HL-60 (cell line): ENCODE data around the gene ATXN7L2.

Source experiments
- GABPA ChIP-seq: IDR thresholded peaks from 2 replicates; pipeline ENCODE4 v1.6.1; 2012; ENCODE audit warnings: low read depth
- TF ChIP-seq, protein P1 (sequence below): IDR thresholded peaks from one replicate; pipeline ENCODE4 v1.5.1; 2011; ENCODE audit warnings: low read length, control low read depth, inconsistent platforms; ENCODE audit not compliant: insufficient read depth
- TF ChIP-seq, protein P2 (sequence below): IDR thresholded peaks from 2 replicates; pipeline ENCODE4 v1.6.1; 2012; ENCODE audit warnings: low read depth; ENCODE audit not compliant: insufficient replicate concordance

DNA sequence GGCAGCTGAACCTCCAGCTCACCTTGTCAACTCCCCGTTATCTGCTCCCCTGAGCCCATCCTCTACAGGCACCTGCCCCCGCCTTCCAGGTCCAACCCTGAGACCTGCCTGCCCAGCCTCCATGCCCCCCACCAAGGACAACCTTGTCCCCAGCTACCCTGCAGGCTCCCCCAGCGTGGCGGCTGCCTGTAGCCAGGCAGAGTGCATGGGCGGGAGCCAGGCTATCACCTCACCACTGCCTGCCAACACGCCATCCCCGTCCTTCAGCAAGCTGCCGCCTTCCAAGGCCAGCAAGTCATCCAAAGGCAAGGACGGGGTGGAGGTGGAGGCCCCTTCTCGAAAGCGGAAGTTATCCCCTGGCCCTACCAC is 7.2 kb downstream of the ATXN7L2 start:
- TF ChIP-seq, protein P1, sequence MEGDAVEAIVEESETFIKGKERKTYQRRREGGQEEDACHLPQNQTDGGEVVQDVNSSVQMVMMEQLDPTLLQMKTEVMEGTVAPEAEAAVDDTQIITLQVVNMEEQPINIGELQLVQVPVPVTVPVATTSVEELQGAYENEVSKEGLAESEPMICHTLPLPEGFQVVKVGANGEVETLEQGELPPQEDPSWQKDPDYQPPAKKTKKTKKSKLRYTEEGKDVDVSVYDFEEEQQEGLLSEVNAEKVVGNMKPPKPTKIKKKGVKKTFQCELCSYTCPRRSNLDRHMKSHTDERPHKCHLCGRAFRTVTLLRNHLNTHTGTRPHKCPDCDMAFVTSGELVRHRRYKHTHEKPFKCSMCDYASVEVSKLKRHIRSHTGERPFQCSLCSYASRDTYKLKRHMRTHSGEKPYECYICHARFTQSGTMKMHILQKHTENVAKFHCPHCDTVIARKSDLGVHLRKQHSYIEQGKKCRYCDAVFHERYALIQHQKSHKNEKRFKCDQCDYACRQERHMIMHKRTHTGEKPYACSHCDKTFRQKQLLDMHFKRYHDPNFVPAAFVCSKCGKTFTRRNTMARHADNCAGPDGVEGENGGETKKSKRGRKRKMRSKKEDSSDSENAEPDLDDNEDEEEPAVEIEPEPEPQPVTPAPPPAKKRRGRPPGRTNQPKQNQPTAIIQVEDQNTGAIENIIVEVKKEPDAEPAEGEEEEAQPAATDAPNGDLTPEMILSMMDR = no peak
- TF ChIP-seq, protein P2, sequence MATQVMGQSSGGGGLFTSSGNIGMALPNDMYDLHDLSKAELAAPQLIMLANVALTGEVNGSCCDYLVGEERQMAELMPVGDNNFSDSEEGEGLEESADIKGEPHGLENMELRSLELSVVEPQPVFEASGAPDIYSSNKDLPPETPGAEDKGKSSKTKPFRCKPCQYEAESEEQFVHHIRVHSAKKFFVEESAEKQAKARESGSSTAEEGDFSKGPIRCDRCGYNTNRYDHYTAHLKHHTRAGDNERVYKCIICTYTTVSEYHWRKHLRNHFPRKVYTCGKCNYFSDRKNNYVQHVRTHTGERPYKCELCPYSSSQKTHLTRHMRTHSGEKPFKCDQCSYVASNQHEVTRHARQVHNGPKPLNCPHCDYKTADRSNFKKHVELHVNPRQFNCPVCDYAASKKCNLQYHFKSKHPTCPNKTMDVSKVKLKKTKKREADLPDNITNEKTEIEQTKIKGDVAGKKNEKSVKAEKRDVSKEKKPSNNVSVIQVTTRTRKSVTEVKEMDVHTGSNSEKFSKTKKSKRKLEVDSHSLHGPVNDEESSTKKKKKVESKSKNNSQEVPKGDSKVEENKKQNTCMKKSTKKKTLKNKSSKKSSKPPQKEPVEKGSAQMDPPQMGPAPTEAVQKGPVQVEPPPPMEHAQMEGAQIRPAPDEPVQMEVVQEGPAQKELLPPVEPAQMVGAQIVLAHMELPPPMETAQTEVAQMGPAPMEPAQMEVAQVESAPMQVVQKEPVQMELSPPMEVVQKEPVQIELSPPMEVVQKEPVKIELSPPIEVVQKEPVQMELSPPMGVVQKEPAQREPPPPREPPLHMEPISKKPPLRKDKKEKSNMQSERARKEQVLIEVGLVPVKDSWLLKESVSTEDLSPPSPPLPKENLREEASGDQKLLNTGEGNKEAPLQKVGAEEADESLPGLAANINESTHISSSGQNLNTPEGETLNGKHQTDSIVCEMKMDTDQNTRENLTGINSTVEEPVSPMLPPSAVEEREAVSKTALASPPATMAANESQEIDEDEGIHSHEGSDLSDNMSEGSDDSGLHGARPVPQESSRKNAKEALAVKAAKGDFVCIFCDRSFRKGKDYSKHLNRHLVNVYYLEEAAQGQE = no peak
- no peak for TF ChIP-seq GABPA
